ENCODE results near the gene USP19.

USP19 gene, protein sequence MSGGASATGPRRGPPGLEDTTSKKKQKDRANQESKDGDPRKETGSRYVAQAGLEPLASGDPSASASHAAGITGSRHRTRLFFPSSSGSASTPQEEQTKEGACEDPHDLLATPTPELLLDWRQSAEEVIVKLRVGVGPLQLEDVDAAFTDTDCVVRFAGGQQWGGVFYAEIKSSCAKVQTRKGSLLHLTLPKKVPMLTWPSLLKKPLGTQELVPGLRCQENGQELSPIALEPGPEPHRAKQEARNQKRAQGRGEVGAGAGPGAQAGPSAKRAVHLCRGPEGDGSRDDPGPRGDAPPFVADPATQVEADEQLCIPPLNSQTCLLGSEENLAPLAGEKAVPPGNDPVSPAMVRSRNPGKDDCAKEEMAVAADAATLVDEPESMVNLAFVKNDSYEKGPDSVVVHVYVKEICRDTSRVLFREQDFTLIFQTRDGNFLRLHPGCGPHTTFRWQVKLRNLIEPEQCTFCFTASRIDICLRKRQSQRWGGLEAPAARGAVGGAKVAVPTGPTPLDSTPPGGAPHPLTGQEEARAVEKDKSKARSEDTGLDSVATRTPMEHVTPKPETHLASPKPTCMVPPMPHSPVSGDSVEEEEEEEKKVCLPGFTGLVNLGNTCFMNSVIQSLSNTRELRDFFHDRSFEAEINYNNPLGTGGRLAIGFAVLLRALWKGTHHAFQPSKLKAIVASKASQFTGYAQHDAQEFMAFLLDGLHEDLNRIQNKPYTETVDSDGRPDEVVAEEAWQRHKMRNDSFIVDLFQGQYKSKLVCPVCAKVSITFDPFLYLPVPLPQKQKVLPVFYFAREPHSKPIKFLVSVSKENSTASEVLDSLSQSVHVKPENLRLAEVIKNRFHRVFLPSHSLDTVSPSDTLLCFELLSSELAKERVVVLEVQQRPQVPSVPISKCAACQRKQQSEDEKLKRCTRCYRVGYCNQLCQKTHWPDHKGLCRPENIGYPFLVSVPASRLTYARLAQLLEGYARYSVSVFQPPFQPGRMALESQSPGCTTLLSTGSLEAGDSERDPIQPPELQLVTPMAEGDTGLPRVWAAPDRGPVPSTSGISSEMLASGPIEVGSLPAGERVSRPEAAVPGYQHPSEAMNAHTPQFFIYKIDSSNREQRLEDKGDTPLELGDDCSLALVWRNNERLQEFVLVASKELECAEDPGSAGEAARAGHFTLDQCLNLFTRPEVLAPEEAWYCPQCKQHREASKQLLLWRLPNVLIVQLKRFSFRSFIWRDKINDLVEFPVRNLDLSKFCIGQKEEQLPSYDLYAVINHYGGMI (N-terminal part only)

DNA sequence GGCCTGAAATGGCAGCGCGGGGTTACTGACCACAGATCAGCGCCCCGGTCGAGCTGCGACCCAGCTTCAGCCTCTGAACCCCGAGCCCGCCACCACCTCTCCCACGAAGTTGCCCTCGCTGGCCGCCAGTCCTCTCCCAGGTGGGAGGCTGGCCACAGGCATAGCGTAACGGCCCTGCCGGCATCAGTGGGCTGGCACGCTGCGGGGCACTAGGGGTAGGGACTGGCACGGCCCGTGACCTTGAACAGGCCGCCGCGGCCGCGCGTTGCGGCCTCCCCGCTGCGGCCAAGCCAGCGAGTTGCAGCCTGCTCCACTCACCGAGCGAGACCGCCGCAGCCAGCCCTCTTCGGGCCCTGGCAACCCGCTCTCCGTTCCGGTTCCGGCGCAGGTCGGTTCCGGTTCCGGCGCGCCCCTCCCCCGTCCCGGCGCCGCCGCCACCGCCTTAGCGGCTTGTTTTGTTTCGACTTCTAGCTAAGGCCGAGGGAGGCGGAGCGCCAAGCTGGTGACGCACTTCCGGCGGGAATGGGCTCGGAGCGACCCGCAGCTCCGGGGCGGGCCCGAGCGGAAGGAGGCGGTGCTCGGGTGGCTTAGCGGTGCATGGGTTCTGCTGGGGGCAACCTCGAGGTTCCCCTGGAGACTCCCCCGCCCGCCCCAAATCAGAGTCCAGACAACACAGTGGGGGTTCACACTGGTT, at the start of gene USP19:
Gene USP19 (minus strand): TSS at position 386 of the 694 bp plus-strand sequence. CDS start 1,678 bp downstream, outside the sequence.
- DNase-seq (ENCODE audit: low spot score): peak; percentile 96

DNA sequence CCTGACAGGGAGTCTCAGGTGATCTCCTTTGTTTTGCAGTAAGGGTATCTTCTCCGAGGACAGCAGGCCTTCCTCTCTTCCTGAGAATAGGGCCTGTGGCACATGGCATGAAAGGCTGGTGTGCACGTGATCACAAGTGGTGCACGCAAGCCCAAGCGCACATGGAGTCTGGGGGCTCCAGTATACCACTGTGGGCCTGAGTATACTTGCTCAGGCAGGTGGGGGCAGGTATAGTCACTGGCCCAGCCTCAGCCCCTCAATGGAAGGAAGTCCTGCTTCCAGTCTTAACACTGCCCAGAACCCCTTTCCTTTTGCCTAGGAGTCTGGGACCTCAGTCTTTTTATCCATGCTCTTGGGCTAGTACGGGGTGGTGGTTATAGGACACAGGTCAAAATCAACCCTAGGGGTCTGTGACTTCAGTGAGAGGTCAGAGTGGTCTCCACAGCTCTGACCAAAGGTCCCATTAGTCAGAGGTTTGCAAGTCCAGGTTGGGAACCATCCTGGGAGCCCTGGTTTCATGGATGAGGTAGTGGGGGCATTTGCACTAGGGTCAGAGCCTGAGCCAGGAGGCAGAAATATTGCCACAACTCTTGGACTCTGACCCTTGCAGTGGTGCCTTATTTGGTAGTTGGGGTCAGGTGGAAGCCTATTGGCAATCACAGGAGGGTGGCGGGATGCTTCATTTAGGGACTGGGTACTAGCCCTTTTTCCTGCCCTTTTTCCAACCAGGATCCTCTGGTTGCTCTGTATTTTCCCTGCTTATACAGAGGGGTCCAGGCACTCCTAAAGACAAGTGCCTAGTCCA, 46.3 kb upstream of the USP19 start:
- DNase-seq (ENCODE audit: low spot score): no peak

DNA sequence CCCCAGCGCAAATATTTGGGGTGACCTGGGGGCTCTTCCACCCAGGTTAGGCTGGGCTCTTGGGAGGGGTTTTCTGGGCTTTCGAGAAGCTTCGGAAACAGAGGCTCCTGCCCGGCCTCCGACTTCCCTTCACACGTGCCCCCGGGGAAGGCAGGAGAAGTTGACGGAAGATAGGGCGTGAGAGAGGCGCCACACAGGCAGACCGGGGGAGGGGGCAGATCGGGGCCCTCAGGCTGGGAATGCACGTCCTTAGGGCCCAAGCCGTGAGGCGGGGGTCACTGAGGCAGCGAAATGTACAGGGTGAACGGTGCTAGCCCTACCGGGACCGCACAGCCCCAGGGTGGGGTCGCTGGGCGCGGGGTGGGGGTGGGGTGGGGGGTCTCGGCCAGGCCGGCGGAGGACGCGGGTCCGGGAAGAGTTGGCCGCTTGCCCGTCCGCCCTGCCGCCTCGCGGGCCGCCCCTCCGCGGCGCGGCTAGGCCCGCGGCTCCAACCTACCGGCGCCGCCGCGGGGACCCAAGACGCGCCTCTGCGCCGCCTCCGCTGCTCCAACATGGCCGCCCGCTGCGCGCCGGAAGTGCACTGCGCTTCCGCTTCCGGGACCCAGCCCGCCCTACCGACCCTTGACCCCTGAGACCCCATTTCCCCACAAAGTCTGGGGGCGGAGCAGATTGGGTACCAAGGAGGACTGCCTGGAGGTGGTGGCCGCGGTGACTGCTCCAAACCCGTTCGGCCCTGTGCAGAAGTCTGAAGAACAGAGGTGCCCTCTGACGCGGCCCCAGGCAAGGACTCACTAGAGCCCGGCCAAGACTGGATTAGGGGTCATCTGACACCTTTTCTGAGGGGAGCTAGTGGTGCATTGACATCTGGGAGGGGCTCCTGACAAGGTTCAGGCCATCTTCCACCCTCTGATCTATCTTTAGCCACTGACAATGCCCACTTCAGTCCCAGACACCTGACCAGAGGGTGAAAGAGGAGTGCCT, 45.4 kb upstream of the USP19 start, which contains the start of gene CCDC71:
Gene CCDC71 (minus strand): TSS at position 561 of the 981 bp plus-strand sequence. CDS start 2,123 bp downstream, outside the sequence.
- DNase-seq (ENCODE audit: low spot score): peak; percentile 94

DNA sequence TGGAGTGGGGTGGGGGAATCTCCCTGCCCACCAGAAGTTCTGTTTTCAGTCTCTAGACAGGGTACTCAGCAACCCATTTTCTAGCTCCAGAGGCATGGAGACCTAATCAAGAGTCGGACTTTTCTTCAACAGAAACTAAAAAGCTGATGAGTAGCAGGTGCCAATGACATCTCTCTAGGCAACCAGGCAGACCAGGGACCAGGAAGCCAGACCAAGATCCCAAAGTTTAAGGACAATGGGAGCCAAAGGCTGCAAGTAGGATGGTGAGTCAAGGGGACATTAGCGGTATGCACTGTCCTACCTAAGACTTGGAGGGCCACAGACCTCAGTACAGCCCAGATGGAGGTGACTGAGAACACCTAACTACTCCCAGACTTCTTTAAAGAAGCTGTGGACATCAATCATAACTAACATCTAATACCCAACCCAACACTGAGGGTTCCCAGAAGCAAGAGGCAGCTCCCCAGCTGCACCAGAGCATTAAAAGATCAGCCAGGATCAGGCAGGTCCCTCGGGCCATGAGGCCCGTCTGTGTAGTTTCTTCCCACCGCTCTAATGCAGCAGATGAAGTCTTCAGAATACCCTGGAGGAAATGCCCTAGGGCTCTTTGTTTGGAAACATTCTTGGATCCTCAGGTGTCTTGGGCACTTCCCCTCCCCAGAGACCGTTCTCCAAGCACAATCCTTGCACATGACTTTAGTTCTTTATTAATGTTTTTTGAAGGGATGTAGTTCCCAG, 44.5 kb upstream of the USP19 start:
- peak; percentile 35 for DNase-seq (ENCODE audit: low spot score)

DNA sequence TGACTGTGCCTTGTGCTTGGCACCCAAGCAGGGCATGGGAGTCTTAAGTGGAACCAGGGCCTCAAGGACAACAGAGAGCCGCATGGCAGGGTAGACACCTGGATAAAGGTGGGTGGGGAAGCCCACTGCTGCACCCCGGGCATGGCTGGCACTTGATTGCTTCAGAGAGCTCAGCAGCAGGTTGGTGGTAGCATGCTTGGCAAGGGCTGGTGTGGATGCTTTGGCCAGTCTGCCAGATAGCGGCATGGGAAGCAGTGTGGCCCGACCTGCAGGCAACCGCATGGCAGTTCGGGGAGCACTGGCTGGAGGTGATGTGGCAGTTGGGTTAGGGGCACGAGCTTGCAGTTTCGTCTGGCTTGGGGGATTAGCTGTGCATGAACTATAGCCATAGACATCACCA, 43.0 kb upstream of the USP19 start:
- no peak for DNase-seq (ENCODE audit: low spot score)

DNA sequence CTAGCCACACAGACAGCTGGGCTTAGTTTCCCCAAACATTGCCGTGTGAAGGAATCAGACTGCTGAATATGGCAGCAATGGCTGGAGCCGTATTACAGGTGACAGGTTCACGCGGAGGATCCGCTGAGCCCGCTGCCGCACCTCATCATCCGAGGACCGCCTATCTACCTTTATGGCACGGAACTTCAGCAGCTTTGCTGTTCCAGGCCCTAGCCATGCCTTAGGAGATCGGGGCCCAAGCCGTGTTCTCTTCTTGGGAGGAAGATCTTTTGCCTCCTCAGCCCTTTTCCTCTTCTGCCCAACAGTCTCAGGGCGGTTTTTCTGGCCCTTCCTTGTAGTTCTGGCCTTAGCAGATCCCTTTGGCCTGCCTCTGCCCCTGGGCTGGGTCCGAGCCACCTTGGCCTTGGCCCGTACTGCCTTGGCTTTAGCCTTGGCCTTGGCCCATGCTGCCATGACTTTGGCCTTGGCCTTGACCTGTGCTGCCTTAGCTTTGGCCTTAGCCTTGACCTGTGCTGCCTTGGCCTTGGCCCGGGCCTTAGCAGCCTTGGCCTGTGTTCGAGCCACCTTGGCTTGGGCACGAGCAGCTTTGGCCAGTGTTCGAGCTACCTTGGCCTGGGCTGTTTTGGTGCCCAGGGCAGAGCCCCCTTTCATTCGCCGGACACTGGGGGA, 42.3 kb upstream of the USP19 start:
- no peak for DNase-seq (ENCODE audit: low spot score)

DNA sequence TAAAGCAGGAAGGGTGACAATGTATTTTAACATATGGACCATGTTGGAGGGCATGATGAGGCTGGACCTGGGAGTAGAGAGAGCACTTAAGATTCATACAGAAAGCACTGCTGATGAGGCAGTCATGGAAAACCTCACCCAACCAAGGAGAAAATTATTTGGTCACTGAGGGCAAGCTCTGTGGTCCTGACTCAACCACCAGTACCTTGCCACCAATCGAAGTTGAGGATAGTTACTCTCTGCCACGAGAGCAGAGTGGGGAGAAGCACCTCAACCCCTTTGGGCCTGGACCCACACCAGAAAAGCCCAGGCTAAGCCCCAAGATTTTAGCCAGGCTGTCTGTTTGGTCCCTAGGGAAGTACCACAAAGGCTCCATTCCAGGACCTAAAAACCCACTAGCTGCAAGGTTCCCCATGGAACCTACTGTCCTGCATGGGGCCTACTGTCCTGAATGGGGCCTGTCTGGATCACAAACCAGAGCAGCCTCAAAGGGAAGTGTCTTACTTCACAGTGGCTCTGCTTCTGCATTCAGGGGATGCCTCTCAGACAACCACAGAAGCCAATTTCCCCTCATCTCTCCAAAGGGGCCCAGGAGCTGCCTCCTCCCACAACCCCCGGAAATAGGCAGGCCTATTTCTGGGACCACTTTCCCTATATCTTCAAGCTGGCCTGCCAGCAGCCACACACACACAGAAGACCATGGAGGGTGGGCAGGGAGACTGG, 41.3 kb upstream of the USP19 start:
- no peak for DNase-seq (ENCODE audit: low spot score)

DNA sequence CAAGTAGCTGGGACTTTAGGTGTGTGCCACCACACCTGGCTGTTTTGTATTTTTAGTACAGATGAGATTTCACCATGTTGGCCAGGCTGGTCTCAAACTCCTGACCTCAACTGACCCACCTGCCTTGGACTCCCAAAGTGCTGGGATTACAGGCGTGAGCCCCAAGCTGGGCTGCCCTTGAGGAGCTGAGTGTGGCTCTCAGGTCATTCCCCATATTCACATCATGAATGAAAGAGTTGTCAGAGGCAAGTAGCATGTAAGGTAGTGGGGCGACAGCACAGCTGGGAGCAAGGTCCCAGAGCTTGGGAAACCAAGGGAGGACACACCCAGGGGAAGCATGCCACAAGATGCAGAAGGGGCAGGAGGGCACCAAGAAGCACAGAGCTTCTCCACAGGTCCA, 40.6 kb upstream of the USP19 start:
- DNase-seq (ENCODE audit: low spot score): no peak

DNA sequence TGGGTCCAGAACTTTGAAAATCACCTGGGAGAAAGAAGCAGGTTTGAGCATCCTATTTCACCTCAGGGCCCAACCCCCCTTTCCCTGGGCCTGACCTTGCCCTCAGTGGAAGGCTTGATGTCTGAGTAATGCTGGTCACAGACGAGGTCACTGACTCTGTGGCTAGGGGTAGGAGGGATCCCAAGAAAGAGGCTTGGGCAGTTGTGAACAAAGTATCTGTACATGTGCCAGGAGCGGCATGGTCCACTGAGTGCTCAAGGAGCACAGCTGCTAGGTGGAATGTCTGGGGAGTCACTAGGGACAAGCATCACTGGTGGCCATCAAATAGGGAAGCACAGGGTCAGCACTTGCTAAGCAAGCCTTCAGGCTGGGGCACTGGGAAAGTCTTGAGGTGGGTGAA, 38.2 kb upstream of the USP19 start:
- DNase-seq (ENCODE audit: low spot score): no peak

DNA sequence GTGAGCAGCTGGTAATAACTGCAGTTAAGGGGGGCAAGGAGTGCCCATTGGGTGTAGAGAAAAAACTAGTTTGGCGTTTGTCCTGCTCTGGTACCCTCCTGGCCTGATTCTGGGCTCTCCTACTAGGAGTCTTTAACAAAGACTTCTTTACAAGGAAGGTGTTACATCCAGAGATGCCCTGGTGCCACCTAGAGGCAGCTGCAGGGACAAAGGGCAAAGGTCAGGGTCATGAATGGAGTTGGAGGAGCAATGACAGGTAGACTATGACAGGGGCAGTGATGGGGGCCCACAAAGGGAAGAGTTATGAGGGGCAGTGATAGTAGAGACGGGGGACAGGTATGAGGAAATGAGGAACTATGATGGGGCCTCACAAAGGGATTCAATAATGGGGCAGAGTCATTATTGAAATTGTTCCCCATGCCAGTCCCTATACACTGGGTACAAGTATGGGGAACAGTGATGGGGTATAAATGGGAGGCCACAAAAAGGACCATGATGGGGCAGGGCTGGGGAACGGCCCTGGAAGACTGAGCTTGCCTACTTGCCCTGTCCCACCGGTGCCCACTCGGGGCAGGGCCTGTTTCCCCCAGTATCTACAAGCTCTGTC, 37.6 kb upstream of the USP19 start:
- DNase-seq (ENCODE audit: low spot score): no peak

DNA sequence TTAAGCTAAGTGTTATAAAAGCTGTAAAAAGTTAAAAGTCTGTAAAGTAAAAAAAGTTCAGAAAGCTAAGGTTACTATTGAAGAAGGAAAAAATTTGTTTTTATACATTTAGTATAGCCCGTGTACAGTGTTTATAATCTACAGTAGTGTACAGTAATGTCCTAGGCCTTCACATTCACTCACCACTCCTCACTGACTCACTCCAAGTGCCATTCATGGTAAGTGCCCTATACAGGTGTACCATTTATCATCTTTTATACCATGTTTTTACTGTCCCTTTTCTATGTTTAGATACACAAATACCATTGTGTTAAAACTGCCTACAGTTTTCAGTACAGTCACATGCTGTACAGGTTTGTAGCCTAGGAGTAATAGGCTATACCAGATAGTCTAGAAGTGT, 36.7 kb upstream of the USP19 start:
- DNase-seq (ENCODE audit: low spot score): no peak

DNA sequence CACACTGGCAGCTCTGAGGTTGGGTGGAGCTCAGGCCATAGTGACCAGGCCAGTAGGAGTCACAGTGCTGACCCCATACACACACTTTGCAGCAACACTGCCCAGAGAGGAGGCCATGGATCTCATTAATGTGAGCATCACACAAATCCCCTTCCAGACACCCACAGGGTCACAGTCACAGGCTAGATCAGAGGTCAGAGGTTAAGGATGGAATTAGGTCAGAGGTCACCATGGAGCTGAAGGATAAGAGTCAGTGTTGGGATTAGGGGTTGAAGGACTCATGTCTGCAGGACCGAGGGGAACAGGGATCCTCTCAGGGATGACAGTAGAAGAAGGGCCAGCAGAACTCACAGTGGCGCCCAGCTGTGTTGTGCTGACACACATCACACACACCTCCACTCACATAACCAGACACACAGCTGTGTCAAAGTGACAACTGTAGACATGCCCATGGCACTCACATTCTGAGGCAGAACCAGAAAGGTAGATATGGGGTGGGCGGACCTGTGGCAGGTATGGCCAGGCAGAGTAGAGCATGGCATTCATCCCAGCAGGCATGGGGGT, 32.8 kb upstream of the USP19 start:
- DNase-seq (ENCODE audit: low spot score): no peak

DNA sequence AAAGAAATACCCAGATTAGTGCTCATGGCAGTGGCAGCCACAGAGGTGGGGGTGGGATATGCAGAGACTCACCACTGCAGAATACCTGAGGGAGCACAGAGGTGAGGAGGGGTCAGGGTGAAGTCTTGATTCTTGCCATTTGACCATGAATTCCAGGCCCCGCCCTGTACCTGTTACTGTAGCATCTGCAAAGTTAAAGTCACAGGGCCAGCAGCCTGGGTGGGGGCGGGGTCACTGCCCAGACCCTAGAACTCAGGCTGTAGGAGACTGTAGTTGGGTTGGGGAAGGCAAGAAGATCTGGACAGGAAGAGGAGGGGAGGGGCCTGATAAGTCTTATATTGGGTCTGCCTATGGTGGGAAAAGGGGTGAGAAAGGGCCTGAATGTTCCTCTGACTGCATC, 31.0 kb upstream of the USP19 start:
- DNase-seq (ENCODE audit: low spot score): no peak

DNA sequence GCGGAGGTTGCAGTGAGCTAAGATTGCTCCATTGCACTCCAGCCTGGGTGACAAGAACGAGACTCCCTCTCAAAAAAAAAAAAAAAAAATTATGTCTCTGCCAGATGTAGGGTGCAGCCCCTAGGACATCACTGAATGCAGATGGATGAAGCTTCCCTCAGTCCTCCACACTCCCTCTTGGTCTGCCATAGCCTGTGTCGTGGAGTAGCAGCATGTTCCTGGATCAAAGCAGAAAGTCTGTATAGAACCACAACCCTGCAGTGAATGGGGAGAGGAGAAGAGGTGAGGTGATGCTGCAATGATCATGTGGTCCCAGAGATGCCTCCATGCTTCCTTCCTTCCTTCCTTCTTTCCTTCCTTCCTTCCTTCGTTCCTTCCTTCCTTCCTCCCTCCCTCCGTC, 27.5 kb upstream of the USP19 start:
- no peak for DNase-seq (ENCODE audit: low spot score)

DNA sequence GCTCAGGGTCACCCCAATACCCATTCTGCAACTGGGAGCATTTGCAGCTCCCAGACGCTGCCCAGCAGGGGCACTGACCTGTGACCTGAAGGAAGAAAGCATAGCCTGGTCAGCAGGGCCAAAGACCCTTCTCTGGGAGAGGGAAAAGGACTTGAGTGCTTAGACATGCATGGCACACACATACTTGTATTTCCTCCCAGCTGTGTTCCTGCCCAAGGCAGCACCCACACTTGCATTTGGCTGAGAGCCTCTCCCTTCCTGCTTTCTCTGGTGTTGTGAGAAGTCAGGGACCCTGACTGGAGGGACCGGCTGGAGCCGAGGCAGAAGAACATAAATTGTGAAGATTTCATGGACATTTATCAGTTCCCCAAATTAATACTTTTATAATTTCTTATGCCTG, 19.5 kb upstream of the USP19 start:
- no peak for DNase-seq (ENCODE audit: low spot score)

DNA sequence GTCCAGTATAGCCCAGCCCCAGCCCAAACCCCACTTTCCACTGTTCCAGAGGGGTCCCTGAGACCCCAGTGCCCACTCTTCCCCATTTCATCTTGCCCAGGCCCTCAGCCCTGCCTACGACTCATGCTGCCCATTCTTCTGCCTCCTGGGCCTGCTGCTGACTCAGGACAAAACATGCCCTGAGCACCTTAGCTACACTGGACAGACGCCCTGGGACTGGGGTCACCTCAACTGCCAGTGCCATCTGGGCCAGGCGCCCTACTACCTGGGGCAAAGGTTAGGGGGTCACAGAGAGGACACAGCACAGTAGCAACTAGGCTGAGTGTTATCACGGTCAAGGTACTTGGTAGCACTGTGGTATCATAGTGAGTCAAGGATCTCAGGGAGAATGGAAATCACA, 14.9 kb upstream of the USP19 start:
- no peak for DNase-seq (ENCODE audit: low spot score)
